DND-41 (cell line): Measurements from ENCODE around the gene DPYSL3.

Experiments used
- CTCF ChIP-seq: IDR thresholded peaks from 2 replicates; pipeline ENCODE4 v1.5.1; 2012; ENCODE audit warnings: borderline replicate concordance, low read length, moderate library complexity, mild to moderate bottlenecking; ENCODE audit not compliant: poor library complexity, severe bottlenecking; ENCODE audit errors: extremely low read depth
- EZH2 ChIP-seq: IDR thresholded peaks from 3 replicates; pipeline ENCODE4 v1.6.1; 2012; ENCODE audit warnings: borderline replicate concordance, low read depth, mild to moderate bottlenecking, moderate library complexity, low read length, inconsistent platforms; ENCODE audit not compliant: severe bottlenecking

GRCh38 chr5:147396070-147396823, 113.6 kb downstream of the DPYSL3 start:
- TF ChIP-seq CTCF (no peak), EZH2 (no peak)
